SU-DHL-6 (cell line): Measurements from ENCODE around the gene TCEAL9.

Experiments
- CTCF ChIP-seq: fragments of 200-600 bp; sonication (generic); IDR thresholded peaks from one replicate; pipeline ENCODE4 v1.5.1; 2017; ENCODE audit warnings: antibody characterized with exemption, mild to moderate bottlenecking, low read length, moderate library complexity; ENCODE audit not compliant: insufficient read depth, poor library complexity, severe bottlenecking
- EZH2phosphoT487 ChIP-seq: fragments of 200-600 bp; sonication (generic), shearing (Covaris generic); conservative IDR thresholded peaks from 2 replicates; pipeline ENCODE4 v1.6.1; 2018; ENCODE audit warnings: mild to moderate bottlenecking, antibody characterized with exemption, low read length, moderate library complexity, mixed read lengths

- TF ChIP-seq CTCF (no peak), EZH2phosphoT487 (no peak)
These were observed 20.0 kb downstream of the TCEAL9 start, which contains the start of gene BEX3 for GRCh38 chrX:103376118-103376978.
